ENCODE results near the gene GALNT18. TPM values are rescaled to one million over a fixed set of nuclear protein-coding genes. Genes with fewer than 3 reads are reported as not detected.

The GALNT18 gene
- total RNA-seq, 2 experiments from 2014 or later, result 3.6 to 3.8 TPM

- ChIA-PET POLR2A (no interaction called here), CTCF (interaction anchor here (0.6 kb wide), 1 partner anchor 1466 kb away, joined by 3 read pairs; no protein-coding TSS in a partner anchor)
Measured at GRCh38 chr11:11445441-11446185, 176.2 kb downstream of the GALNT18 start.

- ChIA-PET POLR2A (no interaction called here), CTCF (no interaction called here)
Measured at GRCh38 chr11:11444804-11445131, 177.0 kb downstream of the GALNT18 start.

GRCh38 chr11:11444027-11444803, 177.6 kb downstream of the GALNT18 start:
- POLR2A ChIA-PET, result no interaction called here
- CTCF ChIA-PET, result no interaction called here

GRCh38 chr11:11442791-11443190, 179.0 kb downstream of the GALNT18 start:
- POLR2A ChIA-PET, result no interaction called here
- CTCF ChIA-PET, result no interaction called here

- POLR2A ChIA-PET, result no interaction called here
- CTCF ChIA-PET, result no interaction called here
Measured at GRCh38 chr11:11441516-11441915, 180.3 kb downstream of the GALNT18 start.

GRCh38 chr11:11441091-11441490, 180.7 kb downstream of the GALNT18 start:
- ChIA-PET CTCF (no interaction called here), POLR2A (no interaction called here)

- POLR2A ChIA-PET, result no interaction called here
- CTCF ChIA-PET, result no interaction called here
Measured at GRCh38 chr11:11440144-11440543, 181.7 kb downstream of the GALNT18 start.

- ChIA-PET CTCF (no interaction called here), POLR2A (no interaction called here)
Measured at GRCh38 chr11:11439591-11439990, 182.2 kb downstream of the GALNT18 start.

GRCh38 chr11:11436715-11437313, 185.0 kb downstream of the GALNT18 start:
- CTCF ChIA-PET, result no interaction called here

GRCh38 chr11:11435635-11436034, 186.2 kb downstream of the GALNT18 start:
- ChIA-PET CTCF (no interaction called here), POLR2A (no interaction called here)

More at GRCh38 chr11:11436715-11437313, 185.0 kb downstream of the GALNT18 start:
- POLR2A ChIA-PET, result no interaction called here

- CTCF ChIA-PET, result no interaction called here
- POLR2A ChIA-PET, result no interaction called here
Measured at GRCh38 chr11:11433960-11434359, 187.8 kb downstream of the GALNT18 start.

- ChIA-PET POLR2A (no interaction called here), CTCF (no interaction called here)
Measured at GRCh38 chr11:11432621-11433319, 189.0 kb downstream of the GALNT18 start.

- POLR2A ChIA-PET, result no interaction called here
- CTCF ChIA-PET, result no interaction called here
Measured at GRCh38 chr11:11430431-11430830, 191.4 kb downstream of the GALNT18 start.

- POLR2A ChIA-PET, result no interaction called here
- CTCF ChIA-PET, result no interaction called here
Measured at GRCh38 chr11:11428714-11429113, 193.1 kb downstream of the GALNT18 start.

GRCh38 chr11:11427542-11427941, 194.3 kb downstream of the GALNT18 start:
- ChIA-PET POLR2A (no interaction called here), CTCF (no interaction called here)

GRCh38 chr11:11427140-11427539, 194.7 kb downstream of the GALNT18 start:
- POLR2A ChIA-PET, result no interaction called here
- CTCF ChIA-PET, result no interaction called here

GRCh38 chr11:11426226-11426952, 195.4 kb downstream of the GALNT18 start:
- ChIA-PET CTCF (no interaction called here), POLR2A (no interaction called here)

- CTCF ChIA-PET, result no interaction called here
- POLR2A ChIA-PET, result no interaction called here
Measured at GRCh38 chr11:11425806-11426205, 196.0 kb downstream of the GALNT18 start.

GRCh38 chr11:11424688-11425087, 197.1 kb downstream of the GALNT18 start:
- CTCF ChIA-PET, result no interaction called here
- POLR2A ChIA-PET, result no interaction called here
